Measurements from ENCODE around the gene ZNF487. TPM values are rescaled to one million over a fixed set of nuclear protein-coding genes. Genes with fewer than 3 reads are reported as not detected.
A peak's percentile ranks its signal among the peaks of the same experiment; 100 is the strongest.

ZNF487 gene
- total RNA-seq, 4 donors from 2014 or later, result 7.3 to 23.7 (median 18.3) TPM

DNA sequence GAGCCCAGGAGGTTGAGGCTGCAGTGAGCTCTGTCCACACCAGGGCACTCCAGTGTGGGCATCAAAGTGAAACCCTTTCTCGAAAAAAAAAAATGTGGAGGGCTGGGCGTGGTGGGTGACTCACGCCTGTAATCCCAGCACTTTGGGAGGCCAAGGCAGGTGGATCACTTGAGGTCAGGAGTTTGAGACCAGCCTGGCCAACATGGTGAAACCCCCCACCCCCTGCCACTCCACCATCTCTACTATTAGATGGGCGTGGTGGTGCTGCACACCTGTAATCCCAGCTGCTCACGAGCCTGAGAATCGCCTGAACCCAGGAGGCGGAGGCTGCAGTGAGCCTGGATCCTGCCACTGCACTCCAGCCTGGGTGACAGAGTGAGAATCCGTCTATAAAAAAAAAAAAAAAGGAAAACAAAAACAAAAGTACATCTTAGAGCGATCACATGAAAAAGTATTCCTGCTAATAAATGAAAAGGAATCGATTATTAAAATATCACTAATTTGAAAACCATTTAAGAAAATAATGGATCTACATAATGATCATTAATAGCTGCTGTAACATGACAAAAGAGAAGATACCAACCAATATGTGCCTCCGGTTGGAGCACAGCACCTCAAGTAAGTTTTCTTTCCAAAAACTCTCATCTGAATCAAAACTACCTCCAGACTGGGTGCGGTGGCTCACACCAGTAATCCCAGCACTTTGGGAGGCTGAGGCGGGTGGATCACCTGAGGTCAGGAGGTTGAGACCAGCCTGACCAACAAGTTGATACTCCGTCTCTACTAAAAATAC lies 32.8 kb upstream of the ZNF487 start:
- peaks cover 0 to 15% (median 0%) of the 10 kb centered on the region in 3 donors for H3K36me3 ChIP-seq
- H3K9me3 ChIP-seq, result no peaks in the 10 kb centered on the region
- H3K4me3 ChIP-seq, result no peak overlapping the region
- no peak for DNase-seq (ENCODE audit: low spot score in 2 of 2)
- 76 to 81% methylated on average over 14 of the region's 14 CpGs for WGBS, 2 donors
- H3K4me1 ChIP-seq, result peaks cover 0 to 76% (median 51%) of the 10 kb centered on the region in 4 donors
- H3K27ac ChIP-seq, result peak overlapping the region in 2 of 4 donors; percentile 0 to 6
- no peaks in the 10 kb centered on the region for H3K27me3 ChIP-seq
- TF ChIP-seq CTCF (IDR thresholded peaks at IDR 0.05) (no peak), POLR2A (IDR thresholded peaks at IDR 0.05) (no peak)

GRCh38 chr10:43404704-43405084 lies 32.2 kb upstream of the ZNF487 start:
- Histone ChIP-seq H3K27me3 (no peaks in the 10 kb centered on the region), H3K36me3 (peaks cover 0 to 10% (median 0%) of the 10 kb centered on the region in 3 donors), H3K4me1 (peaks cover 0 to 72% (median 46%) of the 10 kb centered on the region in 4 donors), H3K9me3 (no peaks in the 10 kb centered on the region), H3K27ac (peak overlapping the region in 2 of 4 donors; percentile 0 to 6), H3K4me3 (no peak overlapping the region)
- WGBS, 2 donors, result 57% methylated on average over 6 of the region's 6 CpGs
- TF ChIP-seq EP300 (IDR thresholded peaks at IDR 0.05) (no peak), POLR2A (IDR thresholded peaks at IDR 0.05) (no peak), CTCF (IDR thresholded peaks at IDR 0.05) (no peak)
- no peak for DNase-seq (ENCODE audit: low spot score in 2 of 2)

DNA sequence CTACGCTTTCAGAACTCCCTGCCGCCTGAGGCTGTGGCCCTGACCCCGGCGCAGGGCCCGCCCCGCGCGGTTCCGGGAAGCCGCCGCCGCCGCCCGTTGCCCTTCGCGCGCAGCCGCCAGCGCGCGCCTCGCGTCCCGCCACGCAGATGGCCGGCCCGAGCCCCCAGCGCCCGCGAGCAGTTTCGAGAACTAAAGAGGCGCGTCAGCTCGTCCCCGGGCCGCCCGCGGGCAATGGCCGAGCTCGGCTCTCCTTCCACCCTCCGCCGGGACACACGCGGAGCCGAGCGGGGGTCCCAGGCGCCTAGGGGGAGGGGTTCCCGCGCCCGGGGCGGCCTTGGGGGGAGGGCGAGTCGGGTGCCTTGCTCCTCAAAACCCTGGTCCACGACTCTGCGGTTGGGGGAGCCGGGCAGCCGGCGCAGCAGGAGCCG lies 29.7 kb upstream of the ZNF487 start:
- TF ChIP-seq EP300 (IDR thresholded peaks at IDR 0.05), result no peak
- no peak for TF ChIP-seq CTCF (IDR thresholded peaks at IDR 0.05)
- TF ChIP-seq POLR2A (IDR thresholded peaks at IDR 0.05), result no peak
- DNase-seq (ENCODE audit: low spot score in 2 of 2), result peak in 1 of 2 donors; percentile 22
- H3K27ac ChIP-seq, result peak overlapping the region; percentile 90 to 99 (median 98)
- H3K36me3 ChIP-seq, result peaks cover 0 to 8% (median 0%) of the 10 kb centered on the region in 3 donors
- no peaks in the 10 kb centered on the region for H3K9me3 ChIP-seq
- peaks cover 0 to 55% (median 36%) of the 10 kb centered on the region in 4 donors for H3K4me1 ChIP-seq
- H3K27me3 ChIP-seq, result no peaks in the 10 kb centered on the region
- H3K4me3 ChIP-seq, result peak overlapping the region; percentile 72 to 91 (median 88)
- WGBS, 2 donors, result 1% methylated on average over 49 to 50 of the region's 59 CpGs

GRCh38 chr10:43407576-43408330 lies 29.2 kb upstream of the ZNF487 start:
- Histone ChIP-seq H3K4me3 (peak overlapping the region; percentile 72 to 91 (median 88)), H3K9me3 (no peaks in the 10 kb centered on the region), H3K27me3 (no peaks in the 10 kb centered on the region), H3K4me1 (peaks cover 0 to 49% (median 33%) of the 10 kb centered on the region in 4 donors), H3K36me3 (peaks cover 0 to 5% (median 0%) of the 10 kb centered on the region in 3 donors), H3K27ac (peak overlapping the region; percentile 90 to 99 (median 98))
- WGBS, 2 donors, result 1 to 2% methylated on average over 46 to 50 of the region's 56 CpGs
- peak; percentile 75 to 79 for TF ChIP-seq POLR2A (IDR thresholded peaks at IDR 0.05)
- TF ChIP-seq CTCF (IDR thresholded peaks at IDR 0.05), result peak in 3 of 5 experiments; percentile 15 to 71 (median 56)
- TF ChIP-seq EP300 (IDR thresholded peaks at IDR 0.05), result peak; percentile 81 to 99
- DNase-seq (ENCODE audit: low spot score in 2 of 2), result peak; percentile 90 to 93
